NT2/D1 (cell line): ENCODE measurements around the gene ACTL10.
"Not testable (repeated sequence)": the region's sequence is repeated elsewhere in the genome, so short reads cannot be mapped to it uniquely, and the experiment has no call there.

Source experiments
- DNase-seq: peaks from one replicate; pipeline ENCODE4 v3.0.0-alpha.2; 2011; ENCODE audit warnings: low read depth, low spot score
- H3K27me3 ChIP-seq: 2 replicates; pipeline ENCODE4 v1.6.0; 2011; ENCODE audit warnings: mild to moderate bottlenecking; ENCODE audit not compliant: insufficient read length, insufficient read depth
- H3K36me3 ChIP-seq: 2 replicates; pipeline ENCODE4 v1.6.1; 2011; ENCODE audit warnings: mild to moderate bottlenecking, low read length, mixed read lengths; ENCODE audit not compliant: insufficient read depth, insufficient read length
- H3K4me1 ChIP-seq: 2 replicates; pipeline ENCODE4 v1.5.1; 2011; ENCODE audit not compliant: insufficient read depth, insufficient read length
- H3K4me3 ChIP-seq: 2 replicates; pipeline ENCODE4 v1.5.1; 2011; ENCODE audit warnings: low read depth; ENCODE audit not compliant: insufficient read length
- H3K9ac ChIP-seq: 2 replicates; pipeline ENCODE4 v1.6.0; 2011; ENCODE audit warnings: low read depth; ENCODE audit not compliant: insufficient read length
- H3K9me3 ChIP-seq: 2 replicates; pipeline ENCODE4 v1.5.1; 2011; ENCODE audit warnings: mild to moderate bottlenecking, low read length; ENCODE audit not compliant: insufficient read depth
- SUZ12 ChIP-seq: IDR thresholded peaks from 2 replicates; pipeline ENCODE4 v1.6.1; 2011; ENCODE audit not compliant: insufficient read length, insufficient read depth; ENCODE audit errors: extremely low read depth
- YY1 ChIP-seq: IDR thresholded peaks from 2 replicates; pipeline ENCODE4 v1.6.1; 2011; ENCODE audit not compliant: insufficient read length, insufficient read depth
- ZNF274 ChIP-seq: IDR thresholded peaks from 2 replicates; pipeline ENCODE4 v1.6.1; 2011; ENCODE audit warnings: mild to moderate bottlenecking, low read depth, low read length

The ACTL10 gene

GRCh38 chr20:33629533-33629932 is 37.2 kb upstream of the ACTL10 start:
- Histone ChIP-seq H3K36me3 (peaks cover 17% of the 10 kb centered on the region), H3K9ac (no peak overlapping the region), H3K27me3 (no peaks in the 10 kb centered on the region), H3K4me3 (no peak overlapping the region), H3K9me3 (no peaks in the 10 kb centered on the region), H3K4me1 (no peaks in the 10 kb centered on the region)
- TF ChIP-seq SUZ12 (no peak), YY1 (no peak), ZNF274 (no peak)
- DNase-seq = no peak

- peaks cover 14% of the 10 kb centered on the region for H3K36me3 ChIP-seq
- no peak overlapping the region for H3K9ac ChIP-seq
- no peak overlapping the region for H3K4me3 ChIP-seq
- H3K4me1 ChIP-seq = no peaks in the 10 kb centered on the region
- H3K9me3 ChIP-seq = no peaks in the 10 kb centered on the region
- no peak for DNase-seq
- TF ChIP-seq SUZ12 = no peak
- TF ChIP-seq ZNF274 = no peak
- TF ChIP-seq YY1 = no peak
- H3K27me3 ChIP-seq = no peaks in the 10 kb centered on the region
Measured at GRCh38 chr20:33629979-33630378, 36.8 kb upstream of the ACTL10 start.

- Histone ChIP-seq H3K27me3 (no peaks in the 10 kb centered on the region), H3K4me1 (no peaks in the 10 kb centered on the region), H3K36me3 (peaks cover 14% of the 10 kb centered on the region), H3K9ac (no peak overlapping the region), H3K4me3 (no peak overlapping the region), H3K9me3 (no peaks in the 10 kb centered on the region)
- no peak for DNase-seq
- TF ChIP-seq SUZ12 (no peak), YY1 (no peak), ZNF274 (no peak)
Measured at GRCh38 chr20:33630507-33630906, 36.2 kb upstream of the ACTL10 start.

GRCh38 chr20:33631910-33632309 is 34.8 kb upstream of the ACTL10 start:
- peaks cover 19% of the 10 kb centered on the region for H3K36me3 ChIP-seq
- H3K27me3 ChIP-seq, DNase-seq, H3K9ac ChIP-seq, H3K4me1 ChIP-seq, H3K9me3 ChIP-seq, H3K4me3 ChIP-seq: not testable (repeated sequence)

- H3K9me3 ChIP-seq = no peaks in the 10 kb centered on the region
Measured at GRCh38 chr20:33635341-33635740, 31.4 kb upstream of the ACTL10 start.

GRCh38 chr20:33636776-33637175 is 30.0 kb upstream of the ACTL10 start:
- DNase-seq = no peak
- Histone ChIP-seq H3K9ac (no peak overlapping the region), H3K4me3 (no peak overlapping the region), H3K36me3 (peaks cover 15% of the 10 kb centered on the region), H3K4me1 (no peaks in the 10 kb centered on the region), H3K27me3 (no peaks in the 10 kb centered on the region), H3K9me3 (no peaks in the 10 kb centered on the region)
- TF ChIP-seq ZNF274 (no peak), SUZ12 (no peak), YY1 (no peak)

More at GRCh38 chr20:33635341-33635740, 31.4 kb upstream of the ACTL10 start:
- H3K9ac ChIP-seq = no peak overlapping the region
- TF ChIP-seq YY1 (no peak), ZNF274 (no peak), SUZ12 (no peak)
- DNase-seq = no peak
- H3K36me3 ChIP-seq = peaks cover 17% of the 10 kb centered on the region
- H3K4me1 ChIP-seq = no peaks in the 10 kb centered on the region
- H3K27me3 ChIP-seq = no peaks in the 10 kb centered on the region
- no peak overlapping the region for H3K4me3 ChIP-seq

- H3K9me3 ChIP-seq = no peaks in the 10 kb centered on the region
- H3K4me3 ChIP-seq = no peak overlapping the region
- no peak overlapping the region for H3K9ac ChIP-seq
- DNase-seq = no peak
- H3K27me3 ChIP-seq = no peaks in the 10 kb centered on the region
- H3K36me3 ChIP-seq = peaks cover 26% of the 10 kb centered on the region
- no peaks in the 10 kb centered on the region for H3K4me1 ChIP-seq
- TF ChIP-seq YY1 (no peak), SUZ12 (no peak), ZNF274 (no peak)
Measured at GRCh38 chr20:33640287-33640686, 26.5 kb upstream of the ACTL10 start.

GRCh38 chr20:33644313-33645071 is 22.3 kb upstream of the ACTL10 start:
- H3K27me3 ChIP-seq = no peaks in the 10 kb centered on the region
- no peak for TF ChIP-seq ZNF274
- TF ChIP-seq SUZ12 = no peak
- no peak for TF ChIP-seq YY1
- no peak for DNase-seq
- H3K4me1 ChIP-seq = peaks cover 4% of the 10 kb centered on the region
- H3K4me3 ChIP-seq = no peak overlapping the region
- H3K36me3 ChIP-seq = peaks cover 19% of the 10 kb centered on the region
- H3K9me3 ChIP-seq = no peaks in the 10 kb centered on the region
- no peak overlapping the region for H3K9ac ChIP-seq
